ENCODE results near the gene ATG2A. TPM values are rescaled to one million over a fixed set of nuclear protein-coding genes. Genes with fewer than 3 reads are reported as not detected.

ATG2A gene
- total and polyA plus RNA-seq, 9 of the 15 experiments (the other 6 are each of a cell fraction or from before 2014, with no cell fraction given) = 0.25 to 45.9 (median 5.2) TPM

DNA sequence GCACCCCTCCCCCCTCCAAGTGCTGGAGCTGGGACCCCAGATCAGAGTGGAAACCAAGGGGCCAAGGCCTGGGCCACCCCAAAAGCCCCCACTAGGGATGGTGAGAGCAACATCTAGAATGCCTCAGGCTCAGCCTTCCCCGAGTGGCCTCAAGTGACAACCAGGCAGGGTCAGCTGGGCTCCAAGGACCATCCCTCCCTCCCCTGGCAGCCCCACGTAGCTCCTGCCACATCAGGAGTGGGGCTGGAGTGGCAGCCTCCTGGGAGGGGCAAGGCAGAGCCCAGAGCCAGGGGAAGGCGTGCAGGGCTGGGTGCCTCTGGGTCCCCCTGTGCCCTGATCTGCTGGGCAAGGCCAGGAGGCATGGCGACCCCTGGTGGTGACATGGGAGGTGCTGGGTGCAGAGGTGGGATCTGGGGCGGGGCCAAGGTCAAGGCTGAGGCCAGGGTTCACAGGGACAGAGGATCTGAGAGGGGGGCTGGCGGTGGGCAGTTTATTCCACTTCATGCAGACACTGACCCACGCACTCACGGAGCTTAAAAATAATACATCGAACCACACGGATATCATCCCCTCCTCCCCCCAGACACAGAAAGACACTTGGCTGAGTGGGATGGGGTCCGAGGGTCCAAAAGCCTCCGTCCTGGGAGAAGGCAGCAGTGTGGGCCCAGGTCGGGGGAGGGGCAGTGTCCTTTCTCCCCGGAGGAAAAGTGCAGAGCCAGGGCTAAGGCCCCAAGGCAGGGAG lies 22.8 kb downstream of the ATG2A start (continued):
- TF ChIP-seq ARID1B (IDR thresholded peaks at IDR 0.05) (peak; percentile 27; the same call in 1 of the 2 replicates), RBBP5 (IDR thresholded peaks at IDR 0.05; ENCODE audit: borderline replicate concordance, insufficient read depth, low read length, poor library complexity, severe bottlenecking) (no peak), ZEB2 (IDR thresholded peaks at IDR 0.05) (no peak), FUS (optimal IDR thresholded peaks at IDR 0.05; ENCODE audit: low read depth, low read length) (no peak), FOXK2 (conservative IDR thresholded peaks at IDR 0.05 in 1 of 2, IDR thresholded peaks at IDR 0.05 in 1 of 2; ENCODE audit: low read depth in 2 of 2) (no peak), ZNF586 (CRISPR knock-in tag; conservative IDR thresholded peaks at IDR 0.05) (no peak), SMAD3 (CRISPR knock-in tag; conservative IDR thresholded peaks at IDR 0.05) (no peak), SAFB2 (IDR thresholded peaks at IDR 0.05; ENCODE audit: borderline replicate concordance, low read depth, low read length, severe bottlenecking) (no peak), HDAC6 (IDR thresholded peaks at IDR 0.05; ENCODE audit: low read depth, low read length) (no peak), TAF9B (IDR thresholded peaks at IDR 0.05; ENCODE audit: partially characterized antibody) (no peak)
- TF ChIP-seq, protein P1, sequence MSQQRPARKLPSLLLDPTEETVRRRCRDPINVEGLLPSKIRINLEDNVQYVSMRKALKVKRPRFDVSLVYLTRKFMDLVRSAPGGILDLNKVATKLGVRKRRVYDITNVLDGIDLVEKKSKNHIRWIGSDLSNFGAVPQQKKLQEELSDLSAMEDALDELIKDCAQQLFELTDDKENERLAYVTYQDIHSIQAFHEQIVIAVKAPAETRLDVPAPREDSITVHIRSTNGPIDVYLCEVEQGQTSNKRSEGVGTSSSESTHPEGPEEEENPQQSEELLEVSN (IDR thresholded peaks at IDR 0.05; ENCODE audit: borderline replicate concordance in 1 of 2, extremely low read depth in 1 of 2, insufficient read depth in 1 of 2, insufficient read length in 1 of 2, low read depth in 1 of 2, low read length in 1 of 2, poor library complexity in 1 of 2, severe bottlenecking in 1 of 2) = no peak
- TF ChIP-seq, protein P2, sequence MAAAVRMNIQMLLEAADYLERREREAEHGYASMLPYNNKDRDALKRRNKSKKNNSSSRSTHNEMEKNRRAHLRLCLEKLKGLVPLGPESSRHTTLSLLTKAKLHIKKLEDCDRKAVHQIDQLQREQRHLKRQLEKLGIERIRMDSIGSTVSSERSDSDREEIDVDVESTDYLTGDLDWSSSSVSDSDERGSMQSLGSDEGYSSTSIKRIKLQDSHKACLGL (CRISPR knock-in tag; IDR thresholded peaks at IDR 0.05; ENCODE audit: borderline replicate concordance, poor library complexity, severe bottlenecking) = no peak
- TF ChIP-seq, protein P3, sequence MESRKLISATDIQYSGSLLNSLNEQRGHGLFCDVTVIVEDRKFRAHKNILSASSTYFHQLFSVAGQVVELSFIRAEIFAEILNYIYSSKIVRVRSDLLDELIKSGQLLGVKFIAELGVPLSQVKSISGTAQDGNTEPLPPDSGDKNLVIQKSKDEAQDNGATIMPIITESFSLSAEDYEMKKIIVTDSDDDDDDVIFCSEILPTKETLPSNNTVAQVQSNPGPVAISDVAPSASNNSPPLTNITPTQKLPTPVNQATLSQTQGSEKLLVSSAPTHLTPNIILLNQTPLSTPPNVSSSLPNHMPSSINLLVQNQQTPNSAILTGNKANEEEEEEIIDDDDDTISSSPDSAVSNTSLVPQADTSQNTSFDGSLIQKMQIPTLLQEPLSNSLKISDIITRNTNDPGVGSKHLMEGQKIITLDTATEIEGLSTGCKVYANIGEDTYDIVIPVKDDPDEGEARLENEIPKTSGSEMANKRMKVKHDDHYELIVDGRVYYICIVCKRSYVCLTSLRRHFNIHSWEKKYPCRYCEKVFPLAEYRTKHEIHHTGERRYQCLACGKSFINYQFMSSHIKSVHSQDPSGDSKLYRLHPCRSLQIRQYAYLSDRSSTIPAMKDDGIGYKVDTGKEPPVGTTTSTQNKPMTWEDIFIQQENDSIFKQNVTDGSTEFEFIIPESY (CRISPR knock-in tag; IDR thresholded peaks at IDR 0.05) = no peak
- TF ChIP-seq, protein P4, sequence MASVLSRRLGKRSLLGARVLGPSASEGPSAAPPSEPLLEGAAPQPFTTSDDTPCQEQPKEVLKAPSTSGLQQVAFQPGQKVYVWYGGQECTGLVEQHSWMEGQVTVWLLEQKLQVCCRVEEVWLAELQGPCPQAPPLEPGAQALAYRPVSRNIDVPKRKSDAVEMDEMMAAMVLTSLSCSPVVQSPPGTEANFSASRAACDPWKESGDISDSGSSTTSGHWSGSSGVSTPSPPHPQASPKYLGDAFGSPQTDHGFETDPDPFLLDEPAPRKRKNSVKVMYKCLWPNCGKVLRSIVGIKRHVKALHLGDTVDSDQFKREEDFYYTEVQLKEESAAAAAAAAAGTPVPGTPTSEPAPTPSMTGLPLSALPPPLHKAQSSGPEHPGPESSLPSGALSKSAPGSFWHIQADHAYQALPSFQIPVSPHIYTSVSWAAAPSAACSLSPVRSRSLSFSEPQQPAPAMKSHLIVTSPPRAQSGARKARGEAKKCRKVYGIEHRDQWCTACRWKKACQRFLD (CRISPR knock-in tag; IDR thresholded peaks at IDR 0.05) = no peak
- TF ChIP-seq, protein P5, sequence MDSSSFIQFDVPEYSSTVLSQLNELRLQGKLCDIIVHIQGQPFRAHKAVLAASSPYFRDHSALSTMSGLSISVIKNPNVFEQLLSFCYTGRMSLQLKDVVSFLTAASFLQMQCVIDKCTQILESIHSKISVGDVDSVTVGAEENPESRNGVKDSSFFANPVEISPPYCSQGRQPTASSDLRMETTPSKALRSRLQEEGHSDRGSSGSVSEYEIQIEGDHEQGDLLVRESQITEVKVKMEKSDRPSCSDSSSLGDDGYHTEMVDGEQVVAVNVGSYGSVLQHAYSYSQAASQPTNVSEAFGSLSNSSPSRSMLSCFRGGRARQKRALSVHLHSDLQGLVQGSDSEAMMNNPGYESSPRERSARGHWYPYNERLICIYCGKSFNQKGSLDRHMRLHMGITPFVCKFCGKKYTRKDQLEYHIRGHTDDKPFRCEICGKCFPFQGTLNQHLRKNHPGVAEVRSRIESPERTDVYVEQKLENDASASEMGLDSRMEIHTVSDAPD (CRISPR knock-in tag; IDR thresholded peaks at IDR 0.05) = no peak
- TF ChIP-seq, protein P6, sequence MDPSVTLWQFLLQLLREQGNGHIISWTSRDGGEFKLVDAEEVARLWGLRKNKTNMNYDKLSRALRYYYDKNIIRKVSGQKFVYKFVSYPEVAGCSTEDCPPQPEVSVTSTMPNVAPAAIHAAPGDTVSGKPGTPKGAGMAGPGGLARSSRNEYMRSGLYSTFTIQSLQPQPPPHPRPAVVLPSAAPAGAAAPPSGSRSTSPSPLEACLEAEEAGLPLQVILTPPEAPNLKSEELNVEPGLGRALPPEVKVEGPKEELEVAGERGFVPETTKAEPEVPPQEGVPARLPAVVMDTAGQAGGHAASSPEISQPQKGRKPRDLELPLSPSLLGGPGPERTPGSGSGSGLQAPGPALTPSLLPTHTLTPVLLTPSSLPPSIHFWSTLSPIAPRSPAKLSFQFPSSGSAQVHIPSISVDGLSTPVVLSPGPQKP (CRISPR knock-in tag; IDR thresholded peaks at IDR 0.05) = no peak

Data from K562 (cell line).